H1 (cell line): ENCODE data around the gene GRIK4. TPM values are rescaled to one million over a fixed set of nuclear protein-coding genes. Genes with fewer than 3 reads are reported as not detected.

Experiments
- CTCF ChIA-PET: fragments of 300-600 bp; sonication (Branson Sonifier 250); formaldehyde crosslinking; loops from one replicate; lab custom pipeline; 2021; ENCODE audit not compliant: partially characterized antibody; lab: Charles Lee
- POLR2A ChIA-PET: fragments of 300-600 bp; sonication (Branson Sonifier 250); formaldehyde crosslinking; loops from one replicate; lab custom pipeline; 2021; ENCODE audit warnings: inconsistent platforms; ENCODE audit not compliant: partially characterized antibody; lab: Charles Lee
- DNase-seq, 2 experiments: peaks; one replicate each; pipeline versions ENCODE4 v3.0.0 to v3.0.0-alpha.2; 2010 to 2022; ENCODE audit warnings: low spot score in 2 of 2, low read depth in 1 of 2, mixed read lengths in 1 of 2
- FAIRE-seq: peaks from 2 replicates; lab custom pipeline; 2011; peaks lifted over from hg19 to GRCh38; lab: Jason Lieb, UNC
- H2AFZ ChIP-seq: 2 replicates; pipeline ENCODE4 v1.8.1; 2012; ENCODE audit warnings: low read length, inconsistent platforms
- H2AK5ac ChIP-seq: 2 replicates; pipeline ENCODE4 v1.6.1; 2013; ENCODE audit warnings: low read depth, low read length
- H2BK120ac ChIP-seq: replicated peaks from 2 replicates; pipeline ENCODE3; 2013; ENCODE audit warnings: low read depth, low read length, inconsistent platforms
- H2BK12ac ChIP-seq: 2 replicates; pipeline ENCODE4 v1.6.1; 2013; ENCODE audit warnings: low read depth, low read length
- H2BK15ac ChIP-seq: 2 replicates; pipeline ENCODE4 v1.6.1; 2013; ENCODE audit warnings: low read length
- H2BK20ac ChIP-seq: 2 replicates; pipeline ENCODE4 v1.6.1; 2013; ENCODE audit warnings: low read length
- H2BK5ac ChIP-seq: 2 replicates; pipeline ENCODE4 v1.6.1; 2013; ENCODE audit warnings: low read depth, low read length
- H3K14ac ChIP-seq: 2 replicates; pipeline ENCODE4 v1.6.1; 2013; ENCODE audit warnings: inconsistent platforms; ENCODE audit not compliant: insufficient read length
- H3K18ac ChIP-seq: 2 replicates; pipeline ENCODE4 v1.6.1; 2013; ENCODE audit warnings: low read length; ENCODE audit errors: extremely low read depth
- H3K23ac ChIP-seq: 2 replicates; pipeline ENCODE4 v1.6.1; 2013; ENCODE audit warnings: inconsistent platforms; ENCODE audit not compliant: insufficient read length
- H3K23me2 ChIP-seq: 2 replicates; pipeline ENCODE4 v1.6.1; 2013; ENCODE audit warnings: low read depth, low read length
- H3K27ac ChIP-seq: 2 replicates; pipeline ENCODE4 v1.6.1; 2011; ENCODE audit warnings: low read depth, low read length, inconsistent platforms
- H3K27me3 ChIP-seq, 4 experiments: replicated peaks in 1 of 4; 1 replicate in 1 of 4; 2 replicates in 3 of 4; pipeline versions ENCODE4 v1.6.1 to v1.8.1; 2011 to 2013; ENCODE audit warnings: low read length in 3 of 4, mild to moderate bottlenecking in 3 of 4, inconsistent platforms in 2 of 4, mixed read lengths in 2 of 4, moderate library complexity in 1 of 4; ENCODE audit not compliant: control insufficient read depth in 3 of 4, insufficient read depth in 3 of 4; ENCODE audit errors: extremely low read depth in 1 of 4
- H3K36me3 ChIP-seq, 4 experiments: 2 replicates each; pipeline versions ENCODE4 v1.6.1 to v1.8.1; 2011 to 2013; ENCODE audit warnings: mild to moderate bottlenecking in 4 of 4, low read length in 3 of 4, moderate library complexity in 2 of 4, control low read depth in 1 of 4, inconsistent platforms in 1 of 4; ENCODE audit not compliant: insufficient read depth in 4 of 4, control insufficient read depth in 2 of 4
- H3K4ac ChIP-seq: replicated peaks from 2 replicates; pipeline ENCODE3; 2013; ENCODE audit warnings: low read length, low read depth, mixed read lengths, inconsistent platforms; ENCODE audit not compliant: insufficient read length
- H3K4me1 ChIP-seq, 4 experiments: replicated peaks in 1 of 4; 1 replicate in 1 of 4; 2 replicates in 3 of 4; pipeline versions ENCODE4 v1.6.1 to v1.8.1; 2011 to 2013; ENCODE audit warnings: low read length in 3 of 4, inconsistent platforms in 2 of 4, mixed read lengths in 1 of 4; ENCODE audit not compliant: insufficient read depth in 4 of 4, control insufficient read depth in 3 of 4
- H3K4me2 ChIP-seq, 2 experiments: 2 replicates each; pipeline versions ENCODE4 v1.6.1 to v1.8.1; 2011 to 2013; ENCODE audit warnings: low read depth in 2 of 2, low read length in 2 of 2, control low read depth in 1 of 2, inconsistent platforms in 1 of 2, mild to moderate bottlenecking in 1 of 2; ENCODE audit not compliant: insufficient read depth in 1 of 2
- H3K4me3 ChIP-seq, 4 experiments: fragments of 200-600, 300-600 bp in 1 of 4; sonication (generic), shearing (Covaris generic), sonication (Bioruptor Twin) in 1 of 4; 2 replicates each; pipeline versions ENCODE4 v1.5.1 to v1.8.1; 2011 to 2016; ENCODE audit warnings: low read length in 4 of 4, low read depth in 3 of 4, control low read depth in 2 of 4, inconsistent platforms in 2 of 4, mild to moderate bottlenecking in 2 of 4, mixed read lengths in 1 of 4, moderate library complexity in 1 of 4; ENCODE audit not compliant: insufficient read depth in 2 of 4; ENCODE audit errors: extremely low read depth in 1 of 4
- H3K56ac ChIP-seq: replicated peaks from 2 replicates; pipeline ENCODE3; 2013; ENCODE audit warnings: low read depth, mild to moderate bottlenecking, mixed read lengths, low read length, inconsistent platforms; ENCODE audit not compliant: insufficient read length
- H3K79me1 ChIP-seq: 2 replicates; pipeline ENCODE4 v1.6.1; 2013; ENCODE audit warnings: low read depth, low read length, control low read depth
- H3K79me2 ChIP-seq, 2 experiments: 2 replicates each; pipeline versions ENCODE4 v1.6.1 to v1.8.1; 2012 to 2013; ENCODE audit warnings: low read length in 2 of 2, mild to moderate bottlenecking in 2 of 2, inconsistent platforms in 1 of 2; ENCODE audit not compliant: insufficient read depth in 2 of 2, control insufficient read depth in 1 of 2
- H3K9ac ChIP-seq, 4 experiments: replicated peaks in 1 of 4; 1 replicate in 1 of 4; 2 replicates in 3 of 4; pipeline versions ENCODE4 v1.6.1 to v1.8.1; 2011 to 2013; ENCODE audit warnings: low read depth in 3 of 4, low read length in 3 of 4, control low read depth in 2 of 4, mild to moderate bottlenecking in 2 of 4, moderate library complexity in 2 of 4, inconsistent platforms in 1 of 4; ENCODE audit errors: extremely low read depth in 1 of 4
- H3K9me3 ChIP-seq, 2 experiments: 2 replicates each; pipeline versions ENCODE4 v1.6.1 to v1.8.1; 2012 to 2013; ENCODE audit warnings: mild to moderate bottlenecking in 2 of 2, moderate library complexity in 2 of 2, control low read depth in 1 of 2, inconsistent platforms in 1 of 2, low read depth in 1 of 2, low read length in 1 of 2, mixed read lengths in 1 of 2; ENCODE audit not compliant: insufficient read depth in 2 of 2
- H4K20me1 ChIP-seq, 2 experiments: replicated peaks in 1 of 2; 2 replicates each; pipeline versions ENCODE3 to v1.8.1; 2011 to 2013; ENCODE audit warnings: inconsistent platforms in 2 of 2, low read length in 2 of 2, mild to moderate bottlenecking in 1 of 2; ENCODE audit not compliant: insufficient read depth in 2 of 2, control insufficient read depth in 1 of 2
- H4K5ac ChIP-seq: 2 replicates; pipeline ENCODE4 v1.6.1; 2013; ENCODE audit warnings: low read length, low read depth, mixed read lengths, inconsistent platforms; ENCODE audit not compliant: insufficient read length
- H4K8ac ChIP-seq: 2 replicates; pipeline ENCODE4 v1.8.0; 2013; ENCODE audit warnings: mild to moderate bottlenecking, moderate library complexity, low read length, inconsistent platforms; ENCODE audit not compliant: insufficient read depth; ENCODE audit errors: extremely low read depth
- H4K91ac ChIP-seq: replicated peaks from 2 replicates; pipeline ENCODE3; 2013; ENCODE audit warnings: low read length, mixed read lengths, inconsistent platforms; ENCODE audit not compliant: insufficient read length
- GABPA ChIP-seq: IDR thresholded peaks from 2 replicates; pipeline ENCODE4 v1.6.1; 2011; ENCODE audit warnings: mild to moderate bottlenecking, low read length, moderate library complexity, borderline replicate concordance; ENCODE audit not compliant: insufficient read depth
- HDAC2 ChIP-seq, 2 experiments: fragments of 300-600 bp in 1 of 2; sonication (generic) in 1 of 2; IDR thresholded peaks; 2 replicates each; pipeline ENCODE4 v1.6.1; 2011 to 2012; ENCODE audit warnings: low read depth in 2 of 2, low read length in 2 of 2, mild to moderate bottlenecking in 2 of 2, moderate library complexity in 2 of 2, borderline replicate concordance in 1 of 2, inconsistent platforms in 1 of 2
- HDAC6 ChIP-seq: IDR thresholded peaks from one replicate; pipeline ENCODE4 v1.7.1; 2012; ENCODE audit warnings: low read depth, mild to moderate bottlenecking, inconsistent platforms, low read length, moderate library complexity
- SP1 ChIP-seq: IDR thresholded peaks from 2 replicates; pipeline ENCODE4 v1.6.1; 2011; ENCODE audit warnings: low read depth, low read length
- SUZ12 ChIP-seq: fragments of 200-600 bp; sonication (generic); IDR thresholded peaks from 2 replicates; pipeline ENCODE4 v1.6.1; 2012; ENCODE audit warnings: mild to moderate bottlenecking, inconsistent platforms, low read length, moderate library complexity, mixed read lengths
- TCF12 ChIP-seq: IDR thresholded peaks from 2 replicates; pipeline ENCODE4 v1.6.1; 2011; ENCODE audit warnings: low read depth, mild to moderate bottlenecking, low read length
- WGBS, 2 experiments: shearing (Covaris generic) in 1 of 2; methylation state at CpG; one replicate each; pipeline versions ENCODE4 v1.1.6 to v1.1.7; 2013 to 2015; ENCODE audit warnings: low lambda C conversion rate in 2 of 2, mixed read lengths in 2 of 2, inconsistent platforms in 1 of 2, low coverage in 1 of 2, missing lambda C conversion rate in 1 of 2; ENCODE audit not compliant: insufficient replicate concordance in 2 of 2, insufficient coverage in 1 of 2, insufficient read length in 1 of 2; ENCODE audit errors: extremely low coverage in 1 of 2, missing lambda C conversion rate in 1 of 2; 5-methylcytosine and 5-hydroxymethylcytosine counted together
- polyA plus RNA-seq, 7 experiments: library from polyadenylated mRNA; depleted of rRNA in 3 of 7; stranded (reverse) in 5 of 7; unstranded in 2 of 7; fragments of >200 nt in 5 of 7; fragments of 200-250 nt in 2 of 7; gene quantifications; 1 replicate in 5 of 7; 2 replicates in 1 of 7; 4 replicates in 1 of 7; pipeline versions ENCODE4 v1.2.1 to v1.2.3, GENCODE V29; 2011 to 2013; ENCODE audit warnings: missing spikeins in 2 of 7, mixed read lengths in 2 of 7
- total RNA-seq: library from RNA; stranded (reverse); fragmentation: NEBNext Ultra II Directional; extraction: Animal tissue kit (Norgen Biotek cat#: 25700); gene quantifications from 2 replicates; pipeline ENCODE4 v1.2.1, GENCODE V29; 2021
- TF ChIP-seq, protein P1 (sequence below), 3 experiments: IDR thresholded peaks; 1 replicate in 2 of 3; 2 replicates in 1 of 3; pipeline versions ENCODE4 v1.5.1 to v1.6.1; 2011; ENCODE audit warnings: low read length in 3 of 3, mild to moderate bottlenecking in 3 of 3, inconsistent platforms in 2 of 3, low read depth in 1 of 3, moderate library complexity in 1 of 3; ENCODE audit not compliant: insufficient read depth in 1 of 3; ENCODE audit errors: control extremely low read depth in 1 of 3
- TF ChIP-seq, protein P2 (sequence below): IDR thresholded peaks from 2 replicates; pipeline ENCODE4 v1.6.1; 2011; ENCODE audit warnings: low read depth, mild to moderate bottlenecking, low read length; ENCODE audit not compliant: insufficient read depth
- TF ChIP-seq, protein P3 (sequence below): IDR thresholded peaks from 2 replicates; pipeline ENCODE4 v1.6.1; 2012; ENCODE audit warnings: low read length, inconsistent platforms

GRIK4 gene
- total and polyA plus RNA-seq, 2 of the 8 experiments (the other 6 are each of a cell fraction or from before 2014, with no cell fraction given): 1.2 to 2.9 TPM

DNA sequence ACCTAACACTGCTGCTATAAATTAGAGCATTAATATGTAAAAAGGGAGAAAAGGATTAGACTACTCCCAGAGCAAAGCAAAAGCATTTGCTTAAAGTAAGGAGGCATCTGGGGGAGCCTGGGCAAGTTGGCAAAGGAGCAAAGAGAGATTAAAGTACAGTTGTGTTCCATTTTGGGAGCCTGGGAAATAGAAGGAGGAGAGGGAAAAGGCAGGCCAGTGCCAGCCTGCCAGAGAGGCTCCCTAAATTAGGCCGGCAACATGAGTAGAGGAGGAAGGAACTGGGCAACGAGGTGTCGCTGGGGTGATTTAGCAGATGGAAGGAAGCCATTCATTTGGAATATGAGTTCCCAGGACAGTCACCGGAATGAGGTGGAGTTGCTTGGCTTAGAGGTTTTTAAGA, 326.1 kb downstream of the GRIK4 start:
- CTCF ChIA-PET: interaction anchor here (1.0 to 2.2 kb wide), 3 partner anchors 8 to 36 kb away, joined by 3 to 10 read pairs (median 6); no protein-coding TSS in a partner anchor
- H3K23ac ChIP-seq: no peak overlapping the region
- TF ChIP-seq TCF12 (no peak), HDAC2 (IDR thresholded peaks at IDR 0.05; ENCODE audit: borderline replicate concordance in 1 of 2, low read depth in 2 of 2, low read length in 2 of 2) (no peak), SP1 (no peak), GABPA (no peak), SUZ12 (no peak), HDAC6 (no peak)
- TF ChIP-seq, protein P1, sequence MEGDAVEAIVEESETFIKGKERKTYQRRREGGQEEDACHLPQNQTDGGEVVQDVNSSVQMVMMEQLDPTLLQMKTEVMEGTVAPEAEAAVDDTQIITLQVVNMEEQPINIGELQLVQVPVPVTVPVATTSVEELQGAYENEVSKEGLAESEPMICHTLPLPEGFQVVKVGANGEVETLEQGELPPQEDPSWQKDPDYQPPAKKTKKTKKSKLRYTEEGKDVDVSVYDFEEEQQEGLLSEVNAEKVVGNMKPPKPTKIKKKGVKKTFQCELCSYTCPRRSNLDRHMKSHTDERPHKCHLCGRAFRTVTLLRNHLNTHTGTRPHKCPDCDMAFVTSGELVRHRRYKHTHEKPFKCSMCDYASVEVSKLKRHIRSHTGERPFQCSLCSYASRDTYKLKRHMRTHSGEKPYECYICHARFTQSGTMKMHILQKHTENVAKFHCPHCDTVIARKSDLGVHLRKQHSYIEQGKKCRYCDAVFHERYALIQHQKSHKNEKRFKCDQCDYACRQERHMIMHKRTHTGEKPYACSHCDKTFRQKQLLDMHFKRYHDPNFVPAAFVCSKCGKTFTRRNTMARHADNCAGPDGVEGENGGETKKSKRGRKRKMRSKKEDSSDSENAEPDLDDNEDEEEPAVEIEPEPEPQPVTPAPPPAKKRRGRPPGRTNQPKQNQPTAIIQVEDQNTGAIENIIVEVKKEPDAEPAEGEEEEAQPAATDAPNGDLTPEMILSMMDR (IDR thresholded peaks at IDR 0.05; ENCODE audit: control extremely low read depth in 1 of 3, insufficient read depth in 1 of 3, low read depth in 1 of 3, low read length in 3 of 3): no peak
- TF ChIP-seq, protein P2, sequence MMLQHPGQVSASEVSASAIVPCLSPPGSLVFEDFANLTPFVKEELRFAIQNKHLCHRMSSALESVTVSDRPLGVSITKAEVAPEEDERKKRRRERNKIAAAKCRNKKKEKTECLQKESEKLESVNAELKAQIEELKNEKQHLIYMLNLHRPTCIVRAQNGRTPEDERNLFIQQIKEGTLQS: no peak
- TF ChIP-seq, protein P3, sequence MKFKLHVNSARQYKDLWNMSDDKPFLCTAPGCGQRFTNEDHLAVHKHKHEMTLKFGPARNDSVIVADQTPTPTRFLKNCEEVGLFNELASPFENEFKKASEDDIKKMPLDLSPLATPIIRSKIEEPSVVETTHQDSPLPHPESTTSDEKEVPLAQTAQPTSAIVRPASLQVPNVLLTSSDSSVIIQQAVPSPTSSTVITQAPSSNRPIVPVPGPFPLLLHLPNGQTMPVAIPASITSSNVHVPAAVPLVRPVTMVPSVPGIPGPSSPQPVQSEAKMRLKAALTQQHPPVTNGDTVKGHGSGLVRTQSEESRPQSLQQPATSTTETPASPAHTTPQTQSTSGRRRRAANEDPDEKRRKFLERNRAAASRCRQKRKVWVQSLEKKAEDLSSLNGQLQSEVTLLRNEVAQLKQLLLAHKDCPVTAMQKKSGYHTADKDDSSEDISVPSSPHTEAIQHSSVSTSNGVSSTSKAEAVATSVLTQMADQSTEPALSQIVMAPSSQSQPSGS: no peak

More for the DNA sequence above, 326.1 kb downstream of the GRIK4 start:
- Histone ChIP-seq H3K9me3 (no peaks in the 10 kb centered on the region), H3K23me2 (no peaks in the 10 kb centered on the region), H3K9ac (no peak overlapping the region; a peak in 1 of 7 replicates), H4K20me1 (no peaks in the 10 kb centered on the region), H4K91ac (no peak overlapping the region), H2AFZ (no peak overlapping the region), H2AK5ac (no peak overlapping the region), H3K18ac (no peak overlapping the region), H3K4ac (no peak overlapping the region), H3K79me1 (no peaks in the 10 kb centered on the region), H2BK15ac (no peak overlapping the region), H3K4me3 (no peak overlapping the region), H4K8ac (no peak overlapping the region), H3K27ac (no peak overlapping the region), H3K56ac (no peak overlapping the region), H3K79me2 (no peaks in the 10 kb centered on the region), H2BK5ac (no peak overlapping the region), H3K14ac (no peak overlapping the region), H3K4me2 (no peak overlapping the region), H3K27me3 (no peaks in the 10 kb centered on the region), H2BK120ac (no peak overlapping the region), H2BK20ac (no peak overlapping the region), H3K4me1 (no peaks in the 10 kb centered on the region), H4K5ac (no peak overlapping the region), H3K36me3 (no peaks in the 10 kb centered on the region), H2BK12ac (no peak overlapping the region)
- WGBS, 2 experiments: 97% methylated on average over 4 of the region's 4 CpGs; no CpG with 5 or more reads in 1 of the 2 experiments
- DNase-seq (no peak), FAIRE-seq (no peak)
- POLR2A ChIA-PET: no interaction called here
